Measurements from ENCODE around the gene CCDC185.
"Not testable (repeated sequence)": the region's sequence is repeated elsewhere in the genome, so short reads cannot be mapped to it uniquely, and the experiment has no call there.

Gene CCDC185

GRCh38 chr1:223394706-223395105 lies 1.5 kb downstream of the CCDC185 start:
- no peak for DNase-seq (ENCODE audit: low spot score)

- DNase-seq (ENCODE audit: low spot score): not testable (repeated sequence)
Observed at GRCh38 chr1:223399393-223399792, 6.2 kb downstream of the CCDC185 start.

GRCh38 chr1:223401873-223402789 lies 8.9 kb downstream of the CCDC185 start:
- peak; percentile 63 for DNase-seq (ENCODE audit: low spot score)

- DNase-seq (ENCODE audit: low spot score): no peak
Observed at GRCh38 chr1:223402790-223403142, 9.6 kb downstream of the CCDC185 start.

GRCh38 chr1:223403184-223403815 lies 10.1 kb downstream of the CCDC185 start:
- DNase-seq (ENCODE audit: low spot score): no peak

- no peak for DNase-seq (ENCODE audit: low spot score)
Observed at GRCh38 chr1:223405507-223405906, 12.3 kb downstream of the CCDC185 start.

- DNase-seq (ENCODE audit: low spot score): no peak
Observed at GRCh38 chr1:223410036-223410435, 16.8 kb downstream of the CCDC185 start.

GRCh38 chr1:223411309-223411708 lies 18.1 kb downstream of the CCDC185 start:
- DNase-seq (ENCODE audit: low spot score): no peak

GRCh38 chr1:223411710-223412109 lies 18.5 kb downstream of the CCDC185 start:
- DNase-seq (ENCODE audit: low spot score): no peak

GRCh38 chr1:223413216-223413615 lies 20.0 kb downstream of the CCDC185 start:
- no peak for DNase-seq (ENCODE audit: low spot score)

- DNase-seq (ENCODE audit: low spot score): no peak
Observed at GRCh38 chr1:223417444-223417843, 24.2 kb downstream of the CCDC185 start.

- no peak for DNase-seq (ENCODE audit: low spot score)
Observed at GRCh38 chr1:223417903-223418663, 24.9 kb downstream of the CCDC185 start.

- no peak for DNase-seq (ENCODE audit: low spot score)
Observed at GRCh38 chr1:223419115-223419514, 25.9 kb downstream of the CCDC185 start.

GRCh38 chr1:223419561-223419960 lies 26.3 kb downstream of the CCDC185 start:
- DNase-seq (ENCODE audit: low spot score): no peak

- DNase-seq (ENCODE audit: low spot score): no peak
Observed at GRCh38 chr1:223421025-223421424, 27.8 kb downstream of the CCDC185 start.

- no peak for DNase-seq (ENCODE audit: low spot score)
Observed at GRCh38 chr1:223421676-223422075, 28.5 kb downstream of the CCDC185 start.

- no peak for DNase-seq (ENCODE audit: low spot score)
Observed at GRCh38 chr1:223422911-223423310, 29.7 kb downstream of the CCDC185 start.

- DNase-seq (ENCODE audit: low spot score): no peak
Observed at GRCh38 chr1:223423641-223424233, 30.5 kb downstream of the CCDC185 start.

GRCh38 chr1:223425550-223425949 lies 32.3 kb downstream of the CCDC185 start:
- DNase-seq (ENCODE audit: low spot score): no peak

- no peak for DNase-seq (ENCODE audit: low spot score)
Observed at GRCh38 chr1:223426936-223427335, 33.7 kb downstream of the CCDC185 start.

- DNase-seq (ENCODE audit: low spot score): no peak
Observed at GRCh38 chr1:223429313-223429731, 36.1 kb downstream of the CCDC185 start.

GRCh38 chr1:223429821-223430220 lies 36.6 kb downstream of the CCDC185 start:
- no peak for DNase-seq (ENCODE audit: low spot score)
